LNCAP (cell line): Measurements from ENCODE around the gene ELFN2.

Experiments
- CTCF ChIP-seq: fragments of 450-650 bp; IDR thresholded peaks from 2 replicates; pipeline ENCODE4 v1.5.1; 2017; ENCODE audit warnings: mild to moderate bottlenecking

ELFN2 gene

GRCh38 chr22:37381489-37381888 is 45.8 kb downstream of the ELFN2 start:
- no peak for TF ChIP-seq CTCF

- TF ChIP-seq CTCF, result no peak
Measured at GRCh38 chr22:37379722-37380121, 47.6 kb downstream of the ELFN2 start.

GRCh38 chr22:37379085-37379484 is 48.2 kb downstream of the ELFN2 start:
- no peak for TF ChIP-seq CTCF

- no peak for TF ChIP-seq CTCF
Measured at GRCh38 chr22:37378642-37379058, 48.6 kb downstream of the ELFN2 start.

GRCh38 chr22:37377927-37378326 is 49.4 kb downstream of the ELFN2 start:
- TF ChIP-seq CTCF, result no peak

- no peak for TF ChIP-seq CTCF
Measured at GRCh38 chr22:37377138-37377537, 50.1 kb downstream of the ELFN2 start.

GRCh38 chr22:37376643-37377042 is 50.6 kb downstream of the ELFN2 start:
- no peak for TF ChIP-seq CTCF

- no peak for TF ChIP-seq CTCF
Measured at GRCh38 chr22:37375801-37376200, 51.5 kb downstream of the ELFN2 start.
